OCI-LY1 (cell line): ENCODE measurements around the gene SBSN.

Experiments used
- EZH2 ChIP-seq: fragments of 200-600 bp; sonication (generic), shearing (Covaris generic); IDR thresholded peaks from 2 replicates; pipeline ENCODE4 v1.8.0; 2017; ENCODE audit warnings: borderline replicate concordance, mixed run types, mild to moderate bottlenecking, antibody characterized with exemption, low read length, moderate library complexity, mixed read lengths
- TF ChIP-seq, protein P1 (sequence below): fragments of 200-600 bp; sonication (generic), shearing (Covaris generic); IDR thresholded peaks from 2 replicates; pipeline ENCODE4 v1.5.1; 2017; ENCODE audit warnings: mild to moderate bottlenecking, antibody characterized with exemption, low read length, moderate library complexity, mixed read lengths

DNA sequence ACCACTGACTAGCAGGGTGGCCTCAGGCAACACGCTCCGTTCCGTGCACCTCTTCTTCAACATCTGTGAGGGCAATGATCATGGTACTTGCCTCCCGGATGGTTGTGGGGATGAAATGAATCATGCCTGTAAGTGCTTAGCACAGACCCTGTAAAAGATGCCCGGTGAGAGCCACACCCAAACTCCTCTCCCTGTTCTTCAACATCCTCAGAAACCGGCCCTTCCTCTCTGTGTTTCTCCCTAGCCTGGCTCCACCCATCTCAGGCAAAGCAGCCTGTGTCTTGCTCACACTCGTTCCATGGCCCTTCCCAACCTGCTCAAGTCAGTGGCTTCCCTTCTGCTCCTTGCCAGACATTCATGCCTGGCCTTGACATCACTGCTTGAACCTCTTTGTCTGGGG lies 8.8 kb downstream of the SBSN start:
- TF ChIP-seq EZH2: no peak
- TF ChIP-seq, protein P1, sequence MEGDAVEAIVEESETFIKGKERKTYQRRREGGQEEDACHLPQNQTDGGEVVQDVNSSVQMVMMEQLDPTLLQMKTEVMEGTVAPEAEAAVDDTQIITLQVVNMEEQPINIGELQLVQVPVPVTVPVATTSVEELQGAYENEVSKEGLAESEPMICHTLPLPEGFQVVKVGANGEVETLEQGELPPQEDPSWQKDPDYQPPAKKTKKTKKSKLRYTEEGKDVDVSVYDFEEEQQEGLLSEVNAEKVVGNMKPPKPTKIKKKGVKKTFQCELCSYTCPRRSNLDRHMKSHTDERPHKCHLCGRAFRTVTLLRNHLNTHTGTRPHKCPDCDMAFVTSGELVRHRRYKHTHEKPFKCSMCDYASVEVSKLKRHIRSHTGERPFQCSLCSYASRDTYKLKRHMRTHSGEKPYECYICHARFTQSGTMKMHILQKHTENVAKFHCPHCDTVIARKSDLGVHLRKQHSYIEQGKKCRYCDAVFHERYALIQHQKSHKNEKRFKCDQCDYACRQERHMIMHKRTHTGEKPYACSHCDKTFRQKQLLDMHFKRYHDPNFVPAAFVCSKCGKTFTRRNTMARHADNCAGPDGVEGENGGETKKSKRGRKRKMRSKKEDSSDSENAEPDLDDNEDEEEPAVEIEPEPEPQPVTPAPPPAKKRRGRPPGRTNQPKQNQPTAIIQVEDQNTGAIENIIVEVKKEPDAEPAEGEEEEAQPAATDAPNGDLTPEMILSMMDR: no peak
